HG03159 (cell line): Measurements from ENCODE around the gene FAHD2A.
"Not testable (repeated sequence)": the region's sequence is repeated elsewhere in the genome, so short reads cannot be mapped to it uniquely, and the experiment has no call there.

Experiments
- ATAC-seq: cut with Tn5 transposase; IDR thresholded peaks from one replicate; pipeline ENCODE4 v1.9.1; 2021; ENCODE audit warnings: mild to moderate bottlenecking, moderate library complexity; ENCODE audit not compliant: unreplicated experiment

The FAHD2A gene

GRCh38 chr2:95375532-95376150 lies 26.9 kb upstream of the FAHD2A start:
- ATAC-seq: no peak

GRCh38 chr2:95376311-95377215 lies 25.9 kb upstream of the FAHD2A start:
- ATAC-seq: no peak

GRCh38 chr2:95377216-95378123 lies 25.0 kb upstream of the FAHD2A start:
- no peak for ATAC-seq

GRCh38 chr2:95378281-95378680 lies 24.2 kb upstream of the FAHD2A start:
- not testable (repeated sequence) for ATAC-seq

- ATAC-seq: no peak
Measured at GRCh38 chr2:95379371-95379831, 23.1 kb upstream of the FAHD2A start.

GRCh38 chr2:95380280-95380679 lies 22.2 kb upstream of the FAHD2A start:
- ATAC-seq: no peak

- ATAC-seq: no peak
Measured at GRCh38 chr2:95380731-95381130, 21.8 kb upstream of the FAHD2A start.

GRCh38 chr2:95381212-95382191 lies 21.0 kb upstream of the FAHD2A start:
- ATAC-seq: no peak

- no peak for ATAC-seq
Measured at GRCh38 chr2:95382192-95382591, 20.3 kb upstream of the FAHD2A start.

GRCh38 chr2:95382686-95383634 lies 19.5 kb upstream of the FAHD2A start:
- no peak for ATAC-seq

- ATAC-seq: no peak
Measured at GRCh38 chr2:95383635-95384027, 18.9 kb upstream of the FAHD2A start.

- ATAC-seq: no peak
Measured at GRCh38 chr2:95384854-95385569, 17.5 kb upstream of the FAHD2A start.

GRCh38 chr2:95385570-95385984 lies 16.9 kb upstream of the FAHD2A start:
- no peak for ATAC-seq

- ATAC-seq: no peak
Measured at GRCh38 chr2:95386031-95386430, 16.5 kb upstream of the FAHD2A start.

- no peak for ATAC-seq
Measured at GRCh38 chr2:95387358-95387757, 15.2 kb upstream of the FAHD2A start.

GRCh38 chr2:95388091-95388692 lies 14.3 kb upstream of the FAHD2A start:
- no peak for ATAC-seq

- no peak for ATAC-seq
Measured at GRCh38 chr2:95388856-95389244, 13.7 kb upstream of the FAHD2A start.
